GM23338 (cell line): Measurements from ENCODE around the gene ENOX1. TPM values are rescaled to one million over a fixed set of nuclear protein-coding genes. Genes with fewer than 3 reads are reported as not detected.

Experiments used
- ATAC-seq: fragments of 200-7000 bp; cut with Tn5 transposase; 3 replicates; pipeline ENCODE4 v1.9.1; 2020
- DNase-seq: peaks from one replicate; pipeline ENCODE4 v3.0.0-alpha.2; 2015; ENCODE audit warnings: low spot score
- H2AFZ ChIP-seq: fragments of 200-600 bp; sonication (generic); 2 replicates; pipeline ENCODE4 v1.8.0; 2016; ENCODE audit warnings: antibody characterized with exemption, mild to moderate bottlenecking, moderate library complexity
- H3F3A ChIP-seq: fragments of 200-600 bp; sonication (generic); replicated peaks from 2 replicates; pipeline ENCODE4 v1.8.0; 2017; ENCODE audit warnings: antibody characterized with exemption, mixed run types, low read depth
- H3K27ac ChIP-seq: fragments of 200-600 bp; sonication (generic); 2 replicates; pipeline ENCODE4 v1.6.1; 2016; ENCODE audit warnings: low read depth
- H3K27me3 ChIP-seq: fragments of 200-600 bp; sonication (generic); 2 replicates; pipeline ENCODE4 v1.8.0; 2016; ENCODE audit warnings: mild to moderate bottlenecking, mixed run types, moderate library complexity; ENCODE audit not compliant: insufficient read depth
- H3K36me3 ChIP-seq: fragments of 200-600 bp; sonication (generic); 2 replicates; pipeline ENCODE4 v1.8.0; 2016; ENCODE audit warnings: mild to moderate bottlenecking; ENCODE audit not compliant: insufficient read depth
- H3K4me1 ChIP-seq: fragments of 200-600 bp; sonication (generic); 2 replicates; pipeline ENCODE4 v1.8.0; 2016; ENCODE audit warnings: mild to moderate bottlenecking, moderate library complexity; ENCODE audit not compliant: insufficient read depth
- H3K4me2 ChIP-seq: fragments of 200-600 bp; sonication (generic); 2 replicates; pipeline ENCODE4 v1.7.1; 2017; ENCODE audit warnings: mixed run types
- H3K4me3 ChIP-seq: fragments of 200-600 bp; sonication (generic); 2 replicates; pipeline ENCODE4 v1.6.1; 2016; ENCODE audit warnings: mixed run types
- H3K79me2 ChIP-seq: fragments of 200-600 bp; sonication (generic); replicated peaks from 2 replicates; pipeline ENCODE4 v1.8.0; 2017; ENCODE audit warnings: mild to moderate bottlenecking; ENCODE audit not compliant: insufficient read depth
- H3K9me2 ChIP-seq: fragments of 200-600 bp; sonication (generic); 2 replicates; pipeline ENCODE4 v1.8.0; 2017; ENCODE audit not compliant: insufficient read depth
- H4K20me1 ChIP-seq: fragments of 200-600 bp; sonication (generic); replicated peaks from 2 replicates; pipeline ENCODE4 v1.8.0; 2017; ENCODE audit warnings: mild to moderate bottlenecking; ENCODE audit not compliant: insufficient read depth
- H3K27ac Mint-ChIP-seq: 2 replicates; pipeline ENCODE4 v1.8.0; 2020; ENCODE audit warnings: inconsistent platforms, mild to moderate bottlenecking, moderate library complexity, mixed read lengths
- H3K27me3 Mint-ChIP-seq: 3 replicates; pipeline ENCODE4 v1.8.0; 2022; ENCODE audit warnings: low read depth, mild to moderate bottlenecking, moderate library complexity, mixed read lengths, inconsistent platforms; ENCODE audit not compliant: insufficient read depth, poor library complexity
- H3K36me3 Mint-ChIP-seq: 3 replicates; pipeline ENCODE4 v1.8.0; 2021; ENCODE audit warnings: low read depth, mild to moderate bottlenecking, inconsistent platforms, moderate library complexity, mixed read lengths
- H3K4me1 Mint-ChIP-seq: 3 replicates; pipeline ENCODE4 v1.8.0; 2020; ENCODE audit warnings: mild to moderate bottlenecking, inconsistent platforms, mixed read lengths
- H3K4me3 Mint-ChIP-seq: 3 replicates; pipeline ENCODE4 v1.8.0; 2021; ENCODE audit warnings: moderate library complexity, mild to moderate bottlenecking, inconsistent platforms, mixed read lengths
- H3K9me3 Mint-ChIP-seq: 3 replicates; pipeline ENCODE4 v1.8.0; 2020; ENCODE audit warnings: moderate library complexity, mild to moderate bottlenecking, inconsistent platforms, mixed read lengths
- CREB1 ChIP-seq: fragments of 250-450 bp; sonication (Bioruptor Pico); IDR thresholded peaks from 2 replicates; pipeline ENCODE4 v1.5.0; 2020; ENCODE audit warnings: low read depth, mild to moderate bottlenecking, moderate library complexity
- ETS1 ChIP-seq: IDR thresholded peaks from 2 replicates; pipeline ENCODE4 v1.6.1; 2016; ENCODE audit warnings: antibody characterized with exemption
- EZH2 ChIP-seq: fragments of 200-600 bp; sonication (generic); IDR thresholded peaks from one replicate; pipeline ENCODE4 v1.8.0; 2017; ENCODE audit warnings: antibody characterized with exemption, mild to moderate bottlenecking, low read depth; ENCODE audit not compliant: unreplicated experiment
- EZH2phosphoT487 ChIP-seq: fragments of 200-600 bp; sonication (generic); IDR thresholded peaks from one replicate; pipeline ENCODE4 v1.8.1; 2018; ENCODE audit warnings: antibody characterized with exemption; ENCODE audit not compliant: unreplicated experiment
- JUNB ChIP-seq: IDR thresholded peaks from one replicate; pipeline ENCODE4 v1.6.1; 2016; ENCODE audit warnings: antibody characterized with exemption; ENCODE audit not compliant: unreplicated experiment
- NANOG ChIP-seq: IDR thresholded peaks from 2 replicates; pipeline ENCODE4 v1.6.1; 2016; ENCODE audit warnings: antibody characterized with exemption, borderline replicate concordance
- POLR2AphosphoS5 ChIP-seq: IDR thresholded peaks from 2 replicates; pipeline ENCODE4 v1.6.1; 2016; ENCODE audit warnings: antibody characterized with exemption, low read depth
- REST ChIP-seq: IDR thresholded peaks from one replicate; pipeline ENCODE4 v1.6.1; 2018; ENCODE audit warnings: antibody characterized with exemption; ENCODE audit not compliant: unreplicated experiment
- STAT1 ChIP-seq: IDR thresholded peaks from one replicate; pipeline ENCODE4 v1.6.1; 2016; ENCODE audit warnings: antibody characterized with exemption; ENCODE audit not compliant: unreplicated experiment
- ZNF114 ChIP-seq: fragments of 250-450 bp; sonication (Bioruptor Pico); IDR thresholded peaks from 2 replicates; pipeline ENCODE4 v1.5.0; 2020; ENCODE audit warnings: mild to moderate bottlenecking, moderate library complexity
- ZNF331 ChIP-seq: fragments of 250-450 bp; sonication (Bioruptor Pico); IDR thresholded peaks from 2 replicates; pipeline ENCODE4 v1.5.0; 2020; ENCODE audit warnings: low read depth, mild to moderate bottlenecking, moderate library complexity
- ZNF462 ChIP-seq: fragments of 250-450 bp; sonication (Bioruptor Pico); IDR thresholded peaks from 2 replicates; pipeline ENCODE4 v1.5.0; 2020; ENCODE audit warnings: mild to moderate bottlenecking, moderate library complexity
- polyA plus RNA-seq: library from polyadenylated mRNA; unstranded; fragments of >200 nt; fragmentation: Nextera tagmentation; extraction: Ambion mirVana; gene quantifications from 2 replicates; pipeline ENCODE4 v1.2.1, GENCODE V29; 2016
- total RNA-seq: library from RNA; depleted of rRNA; stranded (reverse); fragments of >200 nt; shearing (Covaris generic); gene quantifications from 2 replicates; pipeline ENCODE4 v1.2.3, GENCODE V29; 2014

ENOX1 gene
- total and polyA plus RNA-seq, 2 experiments from 2014 or later = 0.66 to 0.81 TPM

DNA sequence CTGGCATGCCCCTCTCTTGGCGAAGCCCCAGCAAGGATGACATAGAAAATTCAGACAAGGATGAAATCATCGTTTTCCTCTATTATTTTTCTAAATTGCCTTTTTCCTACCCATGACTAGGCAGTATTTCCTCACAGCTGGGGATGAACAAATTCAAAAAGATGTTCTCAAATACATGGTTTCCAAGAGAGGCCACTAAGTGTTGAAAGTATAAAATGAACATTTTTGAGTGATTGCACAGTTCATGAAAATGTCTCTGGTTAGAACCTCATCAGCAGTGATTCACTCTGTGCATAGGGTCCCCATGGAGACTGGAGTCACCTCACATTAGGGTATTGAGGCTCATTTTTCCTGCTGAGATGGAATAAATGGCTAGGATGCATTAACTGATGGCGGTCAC, 389.7 kb downstream of the ENOX1 start:
- Mint-ChIP-seq H3K27me3 (no peaks in the 10 kb centered on the region), H3K4me1 (peaks cover 3% of the 10 kb centered on the region; the same call in 2 of the 3 replicates), H3K9me3 (no peaks in the 10 kb centered on the region), H3K36me3 (no peaks in the 10 kb centered on the region), H3K4me3 (no peak overlapping the region), H3K27ac (no peak overlapping the region)
- Histone ChIP-seq H3K36me3 (no peaks in the 10 kb centered on the region), H3K27me3 (no peaks in the 10 kb centered on the region), H3F3A (no peaks in the 10 kb centered on the region), H4K20me1 (no peaks in the 10 kb centered on the region), H3K4me2 (no peak overlapping the region), H3K4me1 (no peaks in the 10 kb centered on the region), H3K27ac (no peak overlapping the region), H3K9me2 (peaks cover 32% of the 10 kb centered on the region), H3K4me3 (no peak overlapping the region), H3K79me2 (no peaks in the 10 kb centered on the region), H2AFZ (no peak overlapping the region)
- ATAC-seq (no peak), DNase-seq (no peak)
- TF ChIP-seq ZNF331 (CRISPR knock-in tag) = no peak

GRCh38 chr13:43391036-43391435, 395.7 kb downstream of the ENOX1 start:
- H3K4me1 Mint-ChIP-seq = peaks cover 8% of the 10 kb centered on the region; the same call in 2 of the 3 replicates
- H3K9me3 Mint-ChIP-seq = no peaks in the 10 kb centered on the region
- H3K9me2 ChIP-seq = peaks cover 16% of the 10 kb centered on the region; the same call in 1 of the 2 replicates
- TF ChIP-seq ZNF114 (CRISPR knock-in tag) = no peak
- no peak for TF ChIP-seq EZH2
- no peak for TF ChIP-seq STAT1
- no peak for TF ChIP-seq NANOG
- no peak for TF ChIP-seq POLR2AphosphoS5
- no peak for TF ChIP-seq EZH2phosphoT487
- no peak for TF ChIP-seq ZNF331 (CRISPR knock-in tag)
- no peak for TF ChIP-seq ETS1
- TF ChIP-seq JUNB = no peak
- no peak for TF ChIP-seq ZNF462 (CRISPR knock-in tag)
- no peak for TF ChIP-seq REST
- no peak for TF ChIP-seq CREB1 (CRISPR knock-in tag)

More at GRCh38 chr13:43391036-43391435, 395.7 kb downstream of the ENOX1 start:
- Histone ChIP-seq H3K4me2 (no peak overlapping the region), H3K79me2 (no peaks in the 10 kb centered on the region), H3F3A (no peaks in the 10 kb centered on the region), H3K36me3 (no peaks in the 10 kb centered on the region), H3K4me1 (no peaks in the 10 kb centered on the region), H2AFZ (peak overlapping the region; percentile 47; the same call in 1 of the 2 replicates), H4K20me1 (no peaks in the 10 kb centered on the region), H3K27ac (no peak overlapping the region), H3K4me3 (no peak overlapping the region), H3K27me3 (no peaks in the 10 kb centered on the region)
- H3K27ac Mint-ChIP-seq = no peak overlapping the region
- DNase-seq (no peak), ATAC-seq (no peak)
- no peaks in the 10 kb centered on the region for H3K36me3 Mint-ChIP-seq
- H3K27me3 Mint-ChIP-seq = no peaks in the 10 kb centered on the region
- H3K4me3 Mint-ChIP-seq = no peak overlapping the region
